Lung (tissue), 12 donors: ENCODE results near the gene MYO3B. TPM values are rescaled to one million over a fixed set of nuclear protein-coding genes. Genes with fewer than 3 reads are reported as not detected.
A peak's percentile ranks its signal among the peaks of the same experiment; 100 is the strongest.

ENCODE experiments used
- ATAC-seq: fragments of 200-7000 bp; cut with Tn5 transposase; one replicate; pipeline ENCODE4 v1.9.1; 2020; ENCODE audit warnings: moderate number of reproducible peaks; ENCODE audit not compliant: insufficient read depth, low FRiP score
- DNase-seq, 3 donors: peaks; one replicate each; pipeline ENCODE4 v3.0.0-alpha.2; 2013 to 2017
- H3K27ac ChIP-seq, 2 donors: one replicate each; pipeline ENCODE4 v1.5.1; 2013; ENCODE audit warnings: mild to moderate bottlenecking in 2 of 2, moderate library complexity in 2 of 2, control low read depth in 1 of 2, inconsistent platforms in 1 of 2, low read depth in 1 of 2, low read length in 1 of 2
- H3K27me3 ChIP-seq, 3 donors: one replicate each; pipeline ENCODE4 v1.5.1; 2013; ENCODE audit warnings: low read length in 2 of 3; ENCODE audit not compliant: control insufficient read depth in 3 of 3, insufficient read depth in 3 of 3
- H3K36me3 ChIP-seq, 4 donors: one replicate each; pipeline ENCODE4 v1.5.1; 2013; ENCODE audit warnings: low read length in 4 of 4, mild to moderate bottlenecking in 1 of 4, moderate library complexity in 1 of 4; ENCODE audit not compliant: control insufficient read depth in 4 of 4, insufficient read depth in 4 of 4
- H3K4me1 ChIP-seq, 5 donors: one replicate each; pipeline ENCODE4 v1.5.1; 2013; ENCODE audit warnings: low read length in 5 of 5, mild to moderate bottlenecking in 2 of 5, moderate library complexity in 1 of 5; ENCODE audit not compliant: control insufficient read depth in 5 of 5, insufficient read depth in 5 of 5
- H3K4me3 ChIP-seq: one replicate; pipeline ENCODE4 v1.5.1; 2013; ENCODE audit warnings: mild to moderate bottlenecking, control low read depth, moderate library complexity
- H3K9ac ChIP-seq, 2 donors: one replicate each; pipeline ENCODE4 v1.5.1; 2013; ENCODE audit warnings: low read length in 2 of 2, control low read depth in 1 of 2; ENCODE audit not compliant: insufficient read depth in 1 of 2
- H3K9me3 ChIP-seq, 4 donors: one replicate each; pipeline ENCODE4 v1.5.1; 2013; ENCODE audit warnings: low read length in 3 of 4, mild to moderate bottlenecking in 1 of 4, moderate library complexity in 1 of 4; ENCODE audit not compliant: control insufficient read depth in 4 of 4, insufficient read depth in 3 of 4
- WGBS, 2 donors: extraction: QIAGEN DNeasy Blood & Tissue Kit; methylation state at CpG; one replicate each; pipeline ENCODE4 v1.1.7; 2013; 5-methylcytosine and 5-hydroxymethylcytosine counted together
- polyA plus RNA-seq, 2 donors: library from polyadenylated mRNA; stranded (reverse); fragments of 200-250 nt; gene quantifications; one replicate each; pipeline ENCODE4 v1.2.1, GENCODE V29; 2013
- total RNA-seq, 2 donors: library from RNA; depleted of rRNA in 1 of 2; stranded (reverse); fragments of >200 nt in 1 of 2; gene quantifications; one replicate each; pipeline ENCODE4 v1.2.1, GENCODE V29; 2014 to 2021
- TF ChIP-seq, protein P1 (sequence below): IDR thresholded peaks from 2 replicates; pipeline ENCODE4 v1.5.1; 2012; ENCODE audit warnings: mild to moderate bottlenecking; ENCODE audit errors: control extremely low read depth, extremely low read depth
- donor health status: control.
- donor health status: control.
- donor health status: Bipolar disorder and iron deficiency.
- donor health status: healthy.
- donor health status: DM: yes; HTN: yes; CAD: no.

Gene MYO3B
- total and polyA plus RNA-seq, 4 donors: 0.03 to 0.82 (median 0.05) TPM; not detected in 1

DNA sequence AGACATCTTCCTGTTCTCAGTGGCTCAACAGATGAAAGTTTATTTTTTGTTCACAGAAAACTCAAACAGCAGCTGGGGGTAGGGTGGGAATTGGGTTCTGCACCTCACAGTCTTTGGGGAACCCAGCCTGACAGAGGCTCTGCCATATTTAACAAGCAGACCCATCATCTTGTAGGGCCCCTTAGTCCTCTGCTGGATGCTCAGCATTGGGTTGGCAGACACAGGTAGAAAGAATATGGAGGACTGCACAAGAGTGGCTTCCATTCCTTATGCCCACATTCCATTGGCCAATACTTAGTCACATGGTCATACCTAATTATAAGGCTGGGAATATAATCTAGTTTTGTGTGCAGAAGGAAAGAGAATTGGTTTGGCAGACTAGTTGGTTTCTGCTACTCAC is 89.1 kb downstream of the MYO3B start:
- TF ChIP-seq, protein P1, sequence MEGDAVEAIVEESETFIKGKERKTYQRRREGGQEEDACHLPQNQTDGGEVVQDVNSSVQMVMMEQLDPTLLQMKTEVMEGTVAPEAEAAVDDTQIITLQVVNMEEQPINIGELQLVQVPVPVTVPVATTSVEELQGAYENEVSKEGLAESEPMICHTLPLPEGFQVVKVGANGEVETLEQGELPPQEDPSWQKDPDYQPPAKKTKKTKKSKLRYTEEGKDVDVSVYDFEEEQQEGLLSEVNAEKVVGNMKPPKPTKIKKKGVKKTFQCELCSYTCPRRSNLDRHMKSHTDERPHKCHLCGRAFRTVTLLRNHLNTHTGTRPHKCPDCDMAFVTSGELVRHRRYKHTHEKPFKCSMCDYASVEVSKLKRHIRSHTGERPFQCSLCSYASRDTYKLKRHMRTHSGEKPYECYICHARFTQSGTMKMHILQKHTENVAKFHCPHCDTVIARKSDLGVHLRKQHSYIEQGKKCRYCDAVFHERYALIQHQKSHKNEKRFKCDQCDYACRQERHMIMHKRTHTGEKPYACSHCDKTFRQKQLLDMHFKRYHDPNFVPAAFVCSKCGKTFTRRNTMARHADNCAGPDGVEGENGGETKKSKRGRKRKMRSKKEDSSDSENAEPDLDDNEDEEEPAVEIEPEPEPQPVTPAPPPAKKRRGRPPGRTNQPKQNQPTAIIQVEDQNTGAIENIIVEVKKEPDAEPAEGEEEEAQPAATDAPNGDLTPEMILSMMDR: no peak
- no peaks in the 10 kb centered on the region for H3K27me3 ChIP-seq
- H3K36me3 ChIP-seq: no peaks in the 10 kb centered on the region
- no peak overlapping the region for H3K27ac ChIP-seq
- H3K9ac ChIP-seq: no peak overlapping the region
- no peaks in the 10 kb centered on the region for H3K4me1 ChIP-seq
- peaks cover 0 to 10% (median 1%) of the 10 kb centered on the region in 4 donors for H3K9me3 ChIP-seq
- DNase-seq (no peak), ATAC-seq (no peak)
- no peak overlapping the region for H3K4me3 ChIP-seq

DNA sequence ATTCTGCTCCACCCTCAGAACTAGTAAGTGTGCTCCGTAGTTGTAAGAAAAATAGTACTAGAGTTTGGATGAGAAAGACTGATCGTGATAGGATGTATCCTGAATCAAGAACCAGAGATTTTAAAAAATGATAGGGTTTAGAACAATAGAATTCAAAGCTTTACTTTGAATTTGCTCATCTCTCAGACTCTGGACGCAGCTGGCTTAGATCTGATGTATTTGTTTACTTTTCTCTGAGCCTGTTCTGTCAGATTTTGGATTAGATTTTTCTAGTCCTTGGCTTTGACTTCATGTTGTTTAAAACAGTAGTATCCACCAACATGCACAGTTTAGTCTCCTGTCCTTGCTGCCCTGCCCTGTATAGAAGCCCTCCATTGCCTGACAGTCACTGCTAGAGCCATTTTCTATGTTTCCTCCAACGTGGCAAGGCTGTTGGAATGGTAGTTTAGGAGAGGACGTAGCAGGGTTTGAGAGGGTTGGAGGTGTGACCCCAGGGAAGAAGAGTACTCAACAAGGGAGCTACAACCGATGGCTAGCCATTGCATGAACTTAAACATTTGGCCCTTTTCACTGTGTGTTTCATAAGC is 92.4 kb downstream of the MYO3B start:
- Histone ChIP-seq H3K36me3 (no peaks in the 10 kb centered on the region), H3K9ac (no peak overlapping the region), H3K4me1 (no peaks in the 10 kb centered on the region), H3K27ac (no peak overlapping the region), H3K9me3 (no peaks in the 10 kb centered on the region), H3K27me3 (no peaks in the 10 kb centered on the region), H3K4me3 (no peak overlapping the region)
- WGBS, 2 donors: 61 to 77% methylated on average over 6 of the region's 6 CpGs
- TF ChIP-seq, protein P1: no peak
- peak in 1 of 3 donors; percentile 13 for DNase-seq
- no peak for ATAC-seq

DNA sequence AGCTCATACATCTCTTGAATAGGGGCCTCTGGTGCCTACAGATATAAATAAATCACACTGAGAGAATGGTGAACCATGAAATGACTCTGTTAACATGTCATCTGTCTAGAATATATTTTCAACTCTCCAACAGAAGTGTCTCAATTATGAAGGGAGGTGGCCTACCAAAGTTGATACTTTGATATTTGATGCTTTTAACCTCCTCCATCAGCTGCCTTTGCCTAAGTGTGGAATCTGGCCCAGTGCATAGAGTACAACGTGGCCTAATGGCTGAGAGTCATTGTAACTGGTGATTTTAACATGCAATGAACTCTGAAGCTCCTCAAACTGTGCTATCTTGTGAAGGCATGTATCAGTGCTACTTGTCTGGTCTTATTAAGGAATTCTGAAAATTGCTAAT is 93.4 kb downstream of the MYO3B start:
- no peaks in the 10 kb centered on the region for H3K36me3 ChIP-seq
- H3K27me3 ChIP-seq: no peaks in the 10 kb centered on the region
- DNase-seq (peak; percentile 16 to 68 (median 22)), ATAC-seq (no peak)
- H3K4me1 ChIP-seq: no peaks in the 10 kb centered on the region
- H3K27ac ChIP-seq: no peak overlapping the region
- H3K4me3 ChIP-seq: no peak overlapping the region
- WGBS, 2 donors: 36 to 72% methylated on average over 1 of the region's 1 CpG
- no peak overlapping the region for H3K9ac ChIP-seq
- TF ChIP-seq, protein P1: no peak
- H3K9me3 ChIP-seq: no peaks in the 10 kb centered on the region

DNA sequence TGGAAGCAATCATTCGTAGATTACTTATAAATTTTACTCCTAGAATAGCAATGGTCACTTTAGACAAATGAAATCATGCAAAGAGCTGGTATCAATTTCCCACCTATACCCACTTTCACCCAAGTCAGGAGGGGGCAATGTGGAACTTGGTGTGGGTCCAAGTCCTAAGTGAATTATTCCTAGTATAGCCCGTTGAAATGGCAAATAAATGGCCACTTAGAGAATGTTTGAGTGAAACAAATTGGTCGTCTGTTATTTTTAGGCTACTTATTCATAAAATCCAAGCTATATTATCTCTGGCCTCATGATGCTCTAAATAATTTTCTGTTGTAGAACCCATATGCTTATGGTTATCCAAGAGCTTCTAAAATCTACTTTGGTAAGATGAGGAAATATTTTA is 98.1 kb downstream of the MYO3B start:
- Histone ChIP-seq H3K27ac (no peak overlapping the region), H3K36me3 (no peaks in the 10 kb centered on the region), H3K27me3 (no peaks in the 10 kb centered on the region), H3K4me3 (no peak overlapping the region), H3K9me3 (no peaks in the 10 kb centered on the region), H3K9ac (no peak overlapping the region), H3K4me1 (no peaks in the 10 kb centered on the region)
- DNase-seq (no peak), ATAC-seq (no peak)
- 66 to 77% methylated on average over 3 of the region's 3 CpGs for WGBS, 2 donors
- TF ChIP-seq, protein P1: no peak
